ENCODE measurements around the gene TOX2. TPM values are rescaled to one million over a fixed set of nuclear protein-coding genes. Genes with fewer than 3 reads are reported as not detected.
A peak's percentile ranks its signal among the peaks of the same experiment; 100 is the strongest.

TOX2 gene
- total RNA-seq, 3 donors from 2014 or later = 0.66 to 1.1 (median 0.87) TPM

DNA sequence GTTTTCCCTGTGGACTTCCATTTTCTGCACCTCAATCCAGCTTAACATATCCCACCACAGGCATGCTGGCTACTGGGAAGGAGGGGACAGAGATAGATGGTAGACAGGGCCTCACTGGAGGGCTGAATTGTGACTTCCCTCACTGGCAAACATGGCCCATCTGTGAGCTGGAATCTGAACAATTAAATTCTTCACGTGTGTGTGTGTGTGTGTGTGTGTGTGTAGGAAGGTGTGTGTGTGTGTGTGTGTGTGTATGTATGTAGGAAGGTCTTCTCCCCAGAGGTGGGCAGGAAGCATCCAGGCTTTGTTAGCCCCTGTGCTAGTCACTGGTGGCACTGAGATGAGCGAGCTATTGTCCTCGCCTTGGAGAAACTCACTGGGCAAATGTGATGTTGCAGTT, 5.4 kb upstream of the TOX2 start:
- Mint-ChIP-seq H3K27me3 (ENCODE audit: low read depth) (peaks cover 23% of the 10 kb centered on the region), H3K4me1 (ENCODE audit: low read depth) (peaks cover 12% of the 10 kb centered on the region), H3K9me3 (peaks cover 19% of the 10 kb centered on the region), H3K4me3 (no peak overlapping the region), H3K36me3 (ENCODE audit: insufficient read depth) (no peaks in the 10 kb centered on the region)
- ATAC-seq (no peak), DNase-seq (no peak)

DNA sequence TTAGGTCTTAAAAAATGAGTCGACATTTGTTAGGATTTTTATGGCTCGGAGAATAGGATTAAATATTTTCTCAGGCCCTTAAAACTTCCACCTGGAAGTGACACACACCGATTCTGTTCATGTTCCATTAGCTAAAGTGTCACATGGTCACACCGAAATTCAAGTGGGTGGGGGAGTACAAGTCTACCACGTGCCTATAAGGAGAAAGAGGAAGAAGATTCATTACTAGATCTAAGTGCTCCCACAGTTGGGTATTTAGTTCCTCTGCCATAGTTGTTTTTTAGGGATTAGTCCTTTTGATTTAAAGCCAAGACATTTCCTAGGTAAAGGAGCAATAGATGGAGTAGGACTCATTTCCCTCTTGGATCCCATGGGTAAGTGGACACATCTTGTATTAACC, 4.9 kb upstream of the TOX2 start:
- Mint-ChIP-seq H3K27me3 (ENCODE audit: low read depth) (peaks cover 24% of the 10 kb centered on the region), H3K36me3 (ENCODE audit: insufficient read depth) (no peaks in the 10 kb centered on the region), H3K4me1 (ENCODE audit: low read depth) (peaks cover 12% of the 10 kb centered on the region), H3K4me3 (no peak overlapping the region), H3K9me3 (peaks cover 19% of the 10 kb centered on the region)
- ATAC-seq (no peak), DNase-seq (no peak)

DNA sequence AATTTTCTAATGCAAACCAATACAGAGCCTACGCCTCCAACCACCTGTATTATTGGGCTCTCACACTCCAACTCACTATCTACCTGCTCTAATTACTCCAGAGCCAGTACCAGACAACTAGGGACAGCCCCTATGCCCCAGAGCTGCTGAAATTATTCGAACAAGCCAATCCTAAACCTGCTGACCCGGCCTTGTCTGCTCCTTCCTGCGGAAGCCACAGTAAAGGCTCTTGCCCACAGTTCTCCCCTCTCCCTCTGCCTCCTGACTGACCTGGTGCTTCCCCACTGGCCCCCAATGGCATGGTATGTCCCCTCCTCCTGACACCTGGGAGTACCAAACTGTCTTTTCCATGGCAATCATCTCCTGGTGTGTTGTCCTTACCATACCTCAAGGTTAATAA, 4.1 kb upstream of the TOX2 start:
- peaks cover 18% of the 10 kb centered on the region for H3K4me1 Mint-ChIP-seq (ENCODE audit: low read depth)
- H3K36me3 Mint-ChIP-seq (ENCODE audit: insufficient read depth) = no peaks in the 10 kb centered on the region
- DNase-seq (no peak), ATAC-seq (no peak)
- H3K27me3 Mint-ChIP-seq (ENCODE audit: low read depth) = peaks cover 31% of the 10 kb centered on the region
- H3K9me3 Mint-ChIP-seq = peaks cover 19% of the 10 kb centered on the region
- no peak overlapping the region for H3K4me3 Mint-ChIP-seq

DNA sequence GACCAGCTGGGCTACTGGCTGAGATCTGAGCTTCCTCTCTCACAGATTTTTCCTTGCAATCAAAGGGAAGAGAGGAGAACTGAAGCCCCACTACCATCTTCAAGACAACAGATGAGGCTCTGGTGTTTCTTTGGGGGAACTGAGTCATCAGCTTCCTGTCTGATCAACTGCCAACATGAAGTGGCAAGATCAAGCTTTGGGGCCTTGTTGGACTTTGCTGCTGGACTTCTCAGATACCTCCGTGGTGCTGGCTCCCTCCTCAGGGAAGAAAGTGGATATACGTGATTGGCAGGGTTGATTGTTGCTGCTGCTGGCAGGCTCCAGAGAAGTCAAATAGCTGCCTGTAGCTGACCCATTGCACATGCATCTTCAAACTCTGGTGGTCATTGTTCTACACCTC, 3.6 kb upstream of the TOX2 start:
- DNase-seq (no peak), ATAC-seq (no peak)
- H3K4me1 Mint-ChIP-seq (ENCODE audit: low read depth) = peaks cover 18% of the 10 kb centered on the region
- H3K36me3 Mint-ChIP-seq (ENCODE audit: insufficient read depth) = no peaks in the 10 kb centered on the region
- H3K4me3 Mint-ChIP-seq = no peak overlapping the region
- peaks cover 19% of the 10 kb centered on the region for H3K9me3 Mint-ChIP-seq
- H3K27me3 Mint-ChIP-seq (ENCODE audit: low read depth) = peaks cover 31% of the 10 kb centered on the region

DNA sequence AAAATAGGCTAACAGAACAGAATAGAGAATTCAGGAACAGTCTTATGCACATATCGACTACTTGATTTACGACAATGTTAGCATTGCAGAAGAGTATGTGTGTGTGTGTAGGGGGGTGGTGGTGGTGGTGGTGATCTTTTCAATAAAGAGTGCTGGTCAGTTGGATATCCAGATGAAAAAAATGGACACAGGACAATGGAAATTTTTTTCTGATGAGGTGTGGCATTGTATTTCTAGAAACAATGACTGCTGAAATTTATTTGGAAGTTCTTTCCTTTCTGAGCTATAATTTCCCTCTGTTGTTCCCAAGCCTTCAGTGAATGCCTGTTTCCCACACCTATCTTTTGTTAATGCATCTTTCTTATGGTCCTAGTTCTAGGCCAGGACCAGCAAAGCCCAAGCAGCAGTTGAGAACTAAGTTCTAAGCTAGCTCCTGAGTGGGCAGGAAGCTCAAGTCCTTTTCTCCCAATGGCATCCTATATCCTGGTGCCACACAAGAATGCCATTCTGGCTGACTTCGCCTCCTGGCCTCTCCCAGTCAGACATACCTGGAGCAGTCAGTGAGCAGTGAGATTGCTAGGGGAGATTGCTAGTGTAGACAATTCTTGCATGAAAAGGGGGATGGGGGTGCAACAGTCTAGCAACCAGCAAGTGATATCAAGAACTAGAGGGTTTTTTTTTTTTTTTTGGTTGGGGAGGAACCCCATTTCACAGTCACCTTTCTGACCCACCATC, 1.2 kb upstream of the TOX2 start:
- Mint-ChIP-seq H3K27me3 (ENCODE audit: low read depth) (peaks cover 44% of the 10 kb centered on the region), H3K9me3 (peaks cover 16% of the 10 kb centered on the region), H3K4me1 (ENCODE audit: low read depth) (peaks cover 26% of the 10 kb centered on the region), H3K4me3 (peak overlapping the region; percentile 76), H3K36me3 (ENCODE audit: insufficient read depth) (no peaks in the 10 kb centered on the region)
- ATAC-seq (no peak), DNase-seq (no peak)

DNA sequence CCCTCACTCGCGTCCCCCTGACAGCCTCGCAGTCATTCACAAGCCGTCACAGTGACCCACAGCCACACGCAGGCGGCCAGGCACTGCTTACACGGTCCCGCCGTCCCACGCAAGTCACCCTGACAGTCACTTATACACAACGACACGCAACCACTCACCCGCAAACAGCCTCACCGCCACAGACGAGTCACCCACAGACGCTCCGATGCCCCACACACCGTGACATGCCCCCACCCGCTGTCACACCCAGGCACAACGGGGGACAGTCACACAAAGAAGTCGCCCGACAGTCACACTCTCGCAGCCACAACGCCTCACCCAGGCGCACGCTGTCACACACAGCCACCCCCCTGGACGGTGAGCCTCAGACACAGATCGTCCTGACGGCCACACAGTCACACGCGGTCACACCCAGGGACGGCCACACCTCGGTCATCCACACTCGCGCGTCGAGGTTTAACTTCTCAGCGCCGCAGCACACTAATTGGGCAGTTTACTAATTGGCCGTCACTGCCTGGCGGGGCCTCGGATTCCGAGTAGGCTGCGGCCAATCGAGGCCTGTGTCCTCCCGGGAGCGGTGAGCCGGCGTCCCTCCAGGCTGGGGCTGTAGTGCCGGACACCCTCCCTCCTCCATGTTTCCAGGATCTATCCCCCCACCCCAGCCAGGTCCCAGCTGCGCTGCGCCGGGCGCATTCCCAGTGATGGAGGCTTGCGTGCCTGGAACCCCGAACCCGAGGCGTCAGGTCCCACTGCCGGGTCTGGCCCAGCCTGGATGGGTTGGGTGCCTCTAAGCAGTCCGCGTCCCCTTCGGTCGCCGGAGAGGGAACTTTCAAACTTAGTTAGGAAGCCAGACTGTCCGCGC, 790 bp downstream of the TOX2 start:
- DNase-seq (peak; percentile 38), ATAC-seq (peak; percentile 72 to 76)
- peaks cover 44% of the 10 kb centered on the region for H3K27me3 Mint-ChIP-seq (ENCODE audit: low read depth)
- peaks cover 12% of the 10 kb centered on the region for H3K9me3 Mint-ChIP-seq
- H3K4me1 Mint-ChIP-seq (ENCODE audit: low read depth) = peaks cover 26% of the 10 kb centered on the region
- no peaks in the 10 kb centered on the region for H3K36me3 Mint-ChIP-seq (ENCODE audit: insufficient read depth)
- H3K4me3 Mint-ChIP-seq = peak overlapping the region; percentile 79

DNA sequence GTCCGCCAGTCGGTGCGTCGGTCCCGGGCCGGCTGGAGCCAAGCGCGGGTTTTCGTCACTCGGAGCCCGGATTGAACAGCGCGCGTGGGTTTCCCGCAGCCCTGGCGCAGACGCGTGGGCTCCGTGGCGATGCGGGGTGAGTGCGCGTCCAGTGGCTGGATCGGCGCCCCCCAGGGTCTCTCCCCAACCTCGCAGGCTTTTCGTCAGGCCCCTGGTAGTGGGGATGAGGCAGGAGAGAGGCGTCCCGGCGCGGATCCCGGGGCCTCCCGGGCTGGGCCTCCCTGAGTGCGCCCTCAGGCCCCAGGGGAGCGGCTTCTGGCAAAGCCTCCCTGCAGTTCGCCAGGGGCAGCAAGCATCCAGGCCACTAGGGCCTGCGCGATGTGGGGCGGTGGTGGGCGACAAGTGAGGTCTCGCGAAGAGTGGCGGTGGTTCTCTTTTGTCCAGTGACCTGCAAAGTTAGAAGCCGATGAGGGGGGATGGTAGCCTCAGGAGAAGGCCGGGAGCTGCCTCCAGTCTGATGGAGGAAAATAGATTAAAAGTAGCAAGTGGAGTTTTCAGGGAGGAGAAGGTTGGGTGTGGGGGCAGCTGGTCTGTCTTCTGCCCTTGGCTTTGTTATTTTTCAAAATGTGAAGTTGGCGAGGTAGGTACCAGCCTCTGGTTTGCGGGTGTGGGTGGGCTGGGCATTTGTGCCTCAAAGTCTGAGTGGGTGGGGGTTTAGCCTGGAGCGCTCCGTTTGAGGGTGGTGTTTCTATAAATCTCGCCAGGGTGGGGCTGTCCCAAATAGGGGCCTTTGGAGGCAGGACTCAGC, 1.6 kb downstream of the TOX2 start:
- H3K4me3 Mint-ChIP-seq = peak overlapping the region; percentile 79
- ATAC-seq (no peak), DNase-seq (no peak)
- H3K36me3 Mint-ChIP-seq (ENCODE audit: insufficient read depth) = no peaks in the 10 kb centered on the region
- H3K9me3 Mint-ChIP-seq = peaks cover 12% of the 10 kb centered on the region
- peaks cover 20% of the 10 kb centered on the region for H3K4me1 Mint-ChIP-seq (ENCODE audit: low read depth)
- H3K27me3 Mint-ChIP-seq (ENCODE audit: low read depth) = peaks cover 41% of the 10 kb centered on the region

DNA sequence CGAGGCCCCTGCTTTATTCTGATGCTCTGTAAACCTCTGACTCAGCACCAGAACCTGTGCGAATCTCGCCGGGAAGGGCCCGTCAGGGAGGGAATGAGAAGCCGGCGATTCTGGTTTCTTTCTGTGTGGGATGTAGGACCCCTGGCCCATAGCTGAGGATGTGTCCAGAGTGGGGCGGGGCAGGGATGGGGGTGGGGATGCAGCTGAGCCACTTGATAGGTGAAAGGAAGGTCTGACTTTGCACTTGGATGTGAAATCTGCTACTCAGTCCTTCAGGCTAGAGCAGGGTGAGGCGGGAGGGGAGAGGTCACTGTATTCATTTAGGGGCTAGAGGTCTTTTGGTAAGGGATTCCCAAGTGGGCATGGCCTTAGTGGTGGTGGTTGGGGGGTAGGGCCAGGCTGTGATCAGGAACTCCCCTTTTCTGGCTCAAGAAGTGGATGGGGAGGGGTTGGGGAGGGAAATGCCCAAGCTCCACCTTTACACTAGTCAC, 2.3 kb downstream of the TOX2 start:
- H3K4me1 Mint-ChIP-seq (ENCODE audit: low read depth) = peaks cover 27% of the 10 kb centered on the region
- peak overlapping the region; percentile 61 for H3K4me3 Mint-ChIP-seq
- H3K9me3 Mint-ChIP-seq = peaks cover 12% of the 10 kb centered on the region
- H3K36me3 Mint-ChIP-seq (ENCODE audit: insufficient read depth) = no peaks in the 10 kb centered on the region
- DNase-seq (no peak), ATAC-seq (peak in 1 of 2 donors; percentile 29)
- peaks cover 45% of the 10 kb centered on the region for H3K27me3 Mint-ChIP-seq (ENCODE audit: low read depth)

DNA sequence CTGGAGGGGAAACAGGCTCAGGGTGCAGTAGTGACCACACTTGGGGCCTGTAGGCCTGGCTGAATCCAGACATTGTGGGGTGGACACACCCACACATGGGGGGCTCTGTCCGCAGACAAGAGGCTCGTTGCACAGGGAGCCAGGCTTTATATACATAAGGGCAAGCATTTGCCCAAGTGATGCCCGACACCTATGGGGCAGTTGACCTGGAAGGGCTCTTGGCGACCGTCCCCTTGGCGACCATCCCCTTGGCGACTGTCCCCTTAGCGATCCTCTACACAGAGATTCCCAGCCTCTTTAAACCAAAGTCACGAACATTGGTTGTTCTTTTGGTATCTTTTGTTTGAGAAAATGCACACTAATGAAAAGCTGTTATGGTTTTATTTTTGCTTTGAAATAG, 2.7 kb downstream of the TOX2 start:
- Mint-ChIP-seq H3K36me3 (ENCODE audit: insufficient read depth) (no peaks in the 10 kb centered on the region), H3K27me3 (ENCODE audit: low read depth) (peaks cover 42% of the 10 kb centered on the region), H3K4me3 (no peak overlapping the region)

DNA sequence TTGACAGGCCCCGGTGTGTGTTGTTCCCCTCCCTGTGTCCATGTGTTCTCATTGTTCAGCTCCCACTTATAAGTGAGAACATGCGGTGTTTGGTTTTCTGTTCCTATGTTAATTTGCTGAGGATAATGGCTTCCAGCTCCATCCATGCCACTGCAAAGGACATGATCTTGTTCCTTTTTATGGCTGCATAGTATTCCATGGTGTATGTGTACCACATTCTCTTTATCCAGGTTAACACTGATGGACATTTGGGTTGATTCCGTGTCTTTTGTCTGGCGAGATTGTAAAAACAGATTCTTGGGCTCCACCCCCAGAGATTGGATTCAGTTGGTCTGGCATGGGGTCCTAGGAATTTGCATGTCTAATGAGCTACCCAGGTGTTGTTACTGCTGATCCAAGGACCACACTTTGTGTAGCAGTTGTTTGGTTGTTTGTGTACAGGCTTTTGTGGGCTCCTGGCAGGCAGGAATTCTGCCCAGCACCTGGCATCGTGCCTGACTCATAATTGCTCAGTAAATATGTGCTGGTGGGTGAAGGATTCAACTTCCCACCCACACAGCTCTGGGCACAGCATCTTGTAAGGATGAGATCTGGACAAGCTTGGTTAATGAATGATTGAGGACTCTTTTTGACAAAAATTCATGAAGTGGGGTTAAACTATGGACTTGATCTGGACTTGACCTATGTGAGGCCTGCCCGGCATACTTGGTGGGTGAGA, 5.2 kb downstream of the TOX2 start:
- H3K4me1 Mint-ChIP-seq (ENCODE audit: low read depth) = peaks cover 37% of the 10 kb centered on the region
- DNase-seq = no peak
- no peak overlapping the region for H3K4me3 Mint-ChIP-seq
- H3K27me3 Mint-ChIP-seq (ENCODE audit: low read depth) = peaks cover 27% of the 10 kb centered on the region
- ATAC-seq = no peak
- no peaks in the 10 kb centered on the region for H3K36me3 Mint-ChIP-seq (ENCODE audit: insufficient read depth)
- H3K9me3 Mint-ChIP-seq = no peaks in the 10 kb centered on the region

More for the DNA sequence above, 2.7 kb downstream of the TOX2 start:
- H3K4me1 Mint-ChIP-seq (ENCODE audit: low read depth) = peaks cover 29% of the 10 kb centered on the region
- no peak for ATAC-seq
- peaks cover 9% of the 10 kb centered on the region for H3K9me3 Mint-ChIP-seq
- DNase-seq = no peak

DNA sequence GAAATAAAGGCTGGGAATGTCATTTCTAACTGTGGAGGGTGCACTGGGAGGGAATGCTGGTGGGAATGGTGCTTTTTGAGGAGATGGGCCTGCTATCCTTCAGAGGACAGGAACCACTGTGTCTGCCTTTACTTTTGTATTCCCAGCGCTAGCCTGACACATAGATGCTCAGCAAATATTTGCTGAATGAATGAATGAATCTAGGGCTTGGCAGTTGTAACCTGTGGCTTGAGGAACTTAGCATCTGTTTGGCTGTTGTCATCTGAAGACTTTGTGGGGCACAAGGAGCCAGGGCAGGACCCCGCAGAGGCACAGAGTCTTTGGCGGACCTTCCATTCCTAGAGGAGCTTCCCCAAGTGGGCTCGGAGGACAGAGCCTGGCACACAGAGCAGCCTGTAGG, 6.1 kb downstream of the TOX2 start:
- DNase-seq (no peak), ATAC-seq (no peak)
- H3K9me3 Mint-ChIP-seq = no peaks in the 10 kb centered on the region
- H3K27me3 Mint-ChIP-seq (ENCODE audit: low read depth) = peaks cover 24% of the 10 kb centered on the region
- no peaks in the 10 kb centered on the region for H3K36me3 Mint-ChIP-seq (ENCODE audit: insufficient read depth)
- H3K4me1 Mint-ChIP-seq (ENCODE audit: low read depth) = peaks cover 40% of the 10 kb centered on the region
- H3K4me3 Mint-ChIP-seq = no peak overlapping the region

DNA sequence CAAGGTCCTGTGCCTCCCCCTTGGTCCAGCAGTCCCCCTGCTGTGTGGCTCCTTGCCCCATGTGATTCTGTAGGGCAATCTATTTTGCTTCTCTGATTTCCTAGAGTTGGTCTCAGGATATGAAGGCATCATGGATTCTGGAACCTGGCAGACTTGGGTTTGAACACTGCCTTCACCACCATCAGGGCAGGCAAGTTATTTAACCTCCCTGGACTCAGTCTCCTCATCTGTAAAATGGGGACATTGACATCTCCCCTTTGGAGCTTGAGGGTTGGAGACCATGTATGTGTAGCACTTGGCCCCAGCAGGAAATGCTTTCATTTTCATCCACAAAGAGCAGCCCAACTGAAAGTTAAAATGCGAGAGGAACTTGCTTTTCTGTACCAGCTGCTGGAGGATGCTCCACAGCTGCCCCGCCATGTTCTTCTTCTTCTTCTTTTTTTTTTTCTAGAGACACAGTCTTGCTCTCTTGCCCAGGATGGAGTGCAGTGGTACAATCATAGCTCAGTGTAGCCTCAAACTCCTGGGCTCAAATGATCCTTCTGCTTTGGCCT, 6.7 kb downstream of the TOX2 start:
- H3K27me3 Mint-ChIP-seq (ENCODE audit: low read depth) = peaks cover 23% of the 10 kb centered on the region
- no peak overlapping the region for H3K4me3 Mint-ChIP-seq
- no peaks in the 10 kb centered on the region for H3K9me3 Mint-ChIP-seq
- ATAC-seq = no peak
- no peaks in the 10 kb centered on the region for H3K36me3 Mint-ChIP-seq (ENCODE audit: insufficient read depth)
- peaks cover 44% of the 10 kb centered on the region for H3K4me1 Mint-ChIP-seq (ENCODE audit: low read depth)
- no peak for DNase-seq

DNA sequence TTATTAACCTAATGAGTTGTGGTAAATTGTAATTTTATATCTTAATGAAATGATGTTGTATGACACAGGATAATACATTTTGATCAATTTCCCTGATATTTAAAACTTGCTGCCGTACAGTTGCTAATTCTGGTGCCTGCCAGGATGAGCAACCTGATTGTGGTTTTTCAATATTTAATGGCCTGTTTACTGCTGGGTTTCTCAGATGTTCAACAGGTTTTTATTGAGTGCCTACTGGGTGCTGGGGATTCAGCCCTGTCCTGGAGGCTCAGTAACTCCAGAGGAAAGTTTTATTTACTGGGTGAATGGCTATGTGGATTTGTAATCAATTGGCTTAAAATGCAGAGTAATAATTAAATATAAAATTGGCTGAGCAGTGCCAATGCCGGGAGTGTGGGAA, 8.0 kb downstream of the TOX2 start:
- ATAC-seq = no peak
- Mint-ChIP-seq H3K9me3 (no peaks in the 10 kb centered on the region), H3K27me3 (ENCODE audit: low read depth) (peaks cover 14% of the 10 kb centered on the region), H3K4me3 (no peak overlapping the region), H3K36me3 (ENCODE audit: insufficient read depth) (no peaks in the 10 kb centered on the region), H3K4me1 (ENCODE audit: low read depth) (peaks cover 47% of the 10 kb centered on the region)
- no peak for DNase-seq

Measured in activated T-cell treated with anti-CD3 and anti-CD28 coated beads, Interleukin-2, amount 50 U/mL, for 4 hours (primary cell).